Naive thymus-derived CD4-positive, alpha-beta T cell (primary cell): ENCODE results near the gene STON1. TPM values are rescaled to one million over a fixed set of nuclear protein-coding genes. Genes with fewer than 3 reads are reported as not detected.
"Not testable (repeated sequence)": the region's sequence is repeated elsewhere in the genome, so short reads cannot be mapped to it uniquely, and the experiment has no call there.

Experiments used
- ATAC-seq: fragments of 150-1000 bp; cut with Tn5 transposase; 2 replicates; pipeline ENCODE4 v1.10.0; 2021; ENCODE audit warnings: mild to moderate bottlenecking, moderate library complexity
- CTCF ChIA-PET: fragments of 350-600 bp; sonication (Branson Sonifier 250); formaldehyde crosslinking; loops from one replicate; lab custom pipeline; 2021; ENCODE audit warnings: antibody characterized with exemption; lab: Charles Lee
- POLR2A ChIA-PET: fragments of 350-600 bp; sonication (Branson Sonifier 250); formaldehyde crosslinking; loops from one replicate; lab custom pipeline; 2021; ENCODE audit warnings: antibody characterized with exemption, inconsistent platforms; lab: Charles Lee
- DNase-seq, 9 donors: peaks; one replicate each; pipeline versions ENCODE4 v3.0.0 to v3.0.0-alpha.2; 2020 to 2022; ENCODE audit warnings: mixed read lengths in 1 of 9
- H3K27ac ChIP-seq: one replicate; pipeline ENCODE4 v1.7.0; 2013; ENCODE audit warnings: mild to moderate bottlenecking, low read depth, low read length, moderate library complexity
- H3K27me3 ChIP-seq, 2 donors: one replicate each; pipeline ENCODE4 v1.7.0; 2013; ENCODE audit warnings: low read length in 2 of 2, mild to moderate bottlenecking in 2 of 2, moderate library complexity in 2 of 2; ENCODE audit not compliant: control insufficient read depth in 2 of 2, insufficient read depth in 2 of 2
- H3K36me3 ChIP-seq, 3 experiments: 1 replicate in 2 of 3; 2 replicates in 1 of 3; pipeline ENCODE4 v1.7.0; 2013; ENCODE audit warnings: low read length in 3 of 3, mild to moderate bottlenecking in 3 of 3, moderate library complexity in 1 of 3; ENCODE audit not compliant: insufficient read depth in 3 of 3, control insufficient read depth in 2 of 3
- H3K4me1 ChIP-seq, 2 donors: one replicate each; pipeline ENCODE4 v1.7.0; 2013; ENCODE audit warnings: low read length in 2 of 2, mild to moderate bottlenecking in 2 of 2, moderate library complexity in 1 of 2; ENCODE audit not compliant: control insufficient read depth in 2 of 2, insufficient read depth in 2 of 2
- H3K4me3 ChIP-seq: 2 replicates; pipeline ENCODE4 v1.7.0; 2013; ENCODE audit warnings: mild to moderate bottlenecking, low read length
- H3K9me3 ChIP-seq, 3 experiments: 1 replicate in 2 of 3; 2 replicates in 1 of 3; pipeline ENCODE4 v1.7.0; 2013; ENCODE audit warnings: low read length in 3 of 3; ENCODE audit not compliant: control insufficient read depth in 2 of 3
- H3K27ac Mint-ChIP-seq, 9 donors: one replicate each; pipeline ENCODE4 v1.8.0; 2020 to 2022; ENCODE audit warnings: mixed read lengths in 9 of 9, mild to moderate bottlenecking in 8 of 9, moderate library complexity in 5 of 9, inconsistent platforms in 2 of 9
- H3K27me3 Mint-ChIP-seq, 5 donors: one replicate each; pipeline ENCODE4 v1.8.0; 2021 to 2022; ENCODE audit warnings: mixed read lengths in 5 of 5, mild to moderate bottlenecking in 1 of 5
- H3K36me3 Mint-ChIP-seq, 5 donors: one replicate each; pipeline ENCODE4 v1.8.0; 2020 to 2022; ENCODE audit warnings: mixed read lengths in 5 of 5, mild to moderate bottlenecking in 3 of 5, inconsistent platforms in 1 of 5
- H3K4me1 Mint-ChIP-seq, 7 donors: one replicate each; pipeline ENCODE4 v1.8.0; 2020 to 2022; ENCODE audit warnings: mixed read lengths in 7 of 7, mild to moderate bottlenecking in 3 of 7, inconsistent platforms in 1 of 7
- H3K4me3 Mint-ChIP-seq, 10 donors: one replicate each; pipeline ENCODE4 v1.8.0; 2020 to 2022; ENCODE audit warnings: mild to moderate bottlenecking in 10 of 10, mixed read lengths in 10 of 10, moderate library complexity in 6 of 10, inconsistent platforms in 2 of 10
- H3K9me3 Mint-ChIP-seq, 11 donors: one replicate each; pipeline ENCODE4 v1.8.0; 2020 to 2022; ENCODE audit warnings: mixed read lengths in 11 of 11, mild to moderate bottlenecking in 4 of 11, inconsistent platforms in 1 of 11, moderate library complexity in 1 of 11
- intact Hi-C, 2 donors: fragments of 100-400 bp; cut with micrococcal nuclease; formaldehyde crosslinking; loops; one replicate each; pipeline ENCODE4 v1.15.1; 2023
- polyA plus RNA-seq, 2 donors: library from polyadenylated mRNA; unstranded; fragments of 300-500 nt; fragmentation: Illumina TruSeq; gene quantifications; one replicate each; pipeline ENCODE4 v1.2.3, GENCODE V29; 2021
- total RNA-seq, 6 experiments: library from RNA in 5 of 6; stranded (reverse) in 5 of 6; gene quantifications; 1 replicate in 5 of 6; 2 replicates in 1 of 6; pipeline ENCODE4 v1.2.3 and lab custom pipeline; 2021 to 2026

Gene STON1
- total and polyA plus RNA-seq, 7 experiments from 2014 or later, result 0.39 to 3.7 (median 1.9) TPM

GRCh38 chr2:48614581-48614980 lies 84.6 kb downstream of the STON1 start:
- H3K27ac ChIP-seq, CTCF ChIA-PET, H3K27me3 ChIP-seq, DNase-seq, POLR2A ChIA-PET, H3K4me1 ChIP-seq, H3K36me3 Mint-ChIP-seq, H3K9me3 Mint-ChIP-seq, H3K27ac Mint-ChIP-seq, H3K4me3 ChIP-seq, H3K9me3 ChIP-seq, H3K4me3 Mint-ChIP-seq, H3K36me3 ChIP-seq, H3K4me1 Mint-ChIP-seq, intact Hi-C loops, ATAC-seq: not testable (repeated sequence)
- H3K27me3 Mint-ChIP-seq, result peaks cover under 1 to 26% (median 12%) of the 10 kb centered on the region in 5 donors

- no peaks in the 10 kb centered on the region for H3K27me3 ChIP-seq
- H3K36me3 Mint-ChIP-seq, result no peaks in the 10 kb centered on the region
- no peak within 1 kb of the TSS for H3K4me3 ChIP-seq
- ATAC-seq (no peak), DNase-seq (no peak)
- no peak within 1 kb of the TSS for H3K27ac Mint-ChIP-seq
- H3K4me1 ChIP-seq, result no peaks in the 10 kb centered on the region
- H3K36me3 ChIP-seq, result no peaks in the 10 kb centered on the region
- ChIA-PET POLR2A (no interaction called here), CTCF (no interaction called here)
- H3K4me3 Mint-ChIP-seq, result no peak within 1 kb of the TSS
- intact Hi-C loops, result no loop called here
- H3K9me3 ChIP-seq, result no peaks in the 10 kb centered on the region
- H3K27ac ChIP-seq, result no peak within 1 kb of the TSS
- peaks cover 0 to 16% (median 8%) of the 10 kb centered on the region in 5 donors for H3K27me3 Mint-ChIP-seq
- H3K9me3 Mint-ChIP-seq, result peaks cover 0 to 7% (median 0%) of the 10 kb centered on the region in 11 donors
- no peaks in the 10 kb centered on the region for H3K4me1 Mint-ChIP-seq
Observed at GRCh38 chr2:48617618-48618017, 87.7 kb downstream of the STON1 start, which contains the start of gene GTF2A1L. Gene GTF2A1L (plus strand): TSS chr2:48617856. CDS start chr2:48617875, 19 bp downstream.

- ChIA-PET POLR2A (no interaction called here), CTCF (no interaction called here)
- Mint-ChIP-seq H3K9me3 (peaks cover 0 to 4% (median 0%) of the 10 kb centered on the region in 11 donors), H3K4me3 (no peak overlapping the region), H3K4me1 (no peaks in the 10 kb centered on the region), H3K27me3 (peaks cover 0 to 21% (median 4%) of the 10 kb centered on the region in 5 donors), H3K36me3 (no peaks in the 10 kb centered on the region), H3K27ac (no peak overlapping the region)
- H3K36me3 ChIP-seq, result no peaks in the 10 kb centered on the region
- DNase-seq (no peak), ATAC-seq (no peak)
- intact Hi-C loops, result no loop called here
- no peaks in the 10 kb centered on the region for H3K9me3 ChIP-seq
- H3K4me1 ChIP-seq, result no peaks in the 10 kb centered on the region
- no peaks in the 10 kb centered on the region for H3K27me3 ChIP-seq
- H3K4me3 ChIP-seq, result no peak overlapping the region
- H3K27ac ChIP-seq, result no peak overlapping the region
Observed at GRCh38 chr2:48619526-48619925, 89.6 kb downstream of the STON1 start.

GRCh38 chr2:48620604-48621003 lies 90.7 kb downstream of the STON1 start:
- Histone ChIP-seq H3K4me1 (no peaks in the 10 kb centered on the region), H3K27me3 (no peaks in the 10 kb centered on the region), H3K9me3 (no peaks in the 10 kb centered on the region), H3K4me3 (no peak overlapping the region), H3K36me3 (no peaks in the 10 kb centered on the region), H3K27ac (no peak overlapping the region)
- ATAC-seq (no peak), DNase-seq (no peak)
- Mint-ChIP-seq H3K9me3 (peaks cover 0 to 4% (median 0%) of the 10 kb centered on the region in 11 donors), H3K27me3 (peaks cover 0 to 21% (median 4%) of the 10 kb centered on the region in 5 donors), H3K4me1 (no peaks in the 10 kb centered on the region), H3K27ac (no peak overlapping the region), H3K36me3 (no peaks in the 10 kb centered on the region), H3K4me3 (no peak overlapping the region)
- CTCF ChIA-PET, result no interaction called here
- POLR2A ChIA-PET, result no interaction called here
- intact Hi-C loops, result no loop called here

GRCh38 chr2:48622691-48623090 lies 92.7 kb downstream of the STON1 start:
- H3K27me3 ChIP-seq, H3K36me3 Mint-ChIP-seq, H3K4me3 ChIP-seq, H3K27ac ChIP-seq, POLR2A ChIA-PET, H3K9me3 ChIP-seq, H3K4me1 ChIP-seq, H3K4me3 Mint-ChIP-seq, CTCF ChIA-PET, ATAC-seq, H3K27ac Mint-ChIP-seq, H3K4me1 Mint-ChIP-seq, H3K36me3 ChIP-seq, DNase-seq: not testable (repeated sequence)
- intact Hi-C loops, result loop anchor here in 1 of 2 donors (1.0 kb wide), 1 partner anchor 9 kb away; no protein-coding TSS in a partner anchor
- peaks cover 0 to 21% (median 0%) of the 10 kb centered on the region in 5 donors for H3K27me3 Mint-ChIP-seq
- H3K9me3 Mint-ChIP-seq, result peaks cover 0 to 14% (median 0%) of the 10 kb centered on the region in 11 donors

GRCh38 chr2:48624696-48625095 lies 94.7 kb downstream of the STON1 start:
- intact Hi-C loops, result no loop called here
- no peak overlapping the region for H3K4me3 Mint-ChIP-seq
- no peaks in the 10 kb centered on the region for H3K36me3 Mint-ChIP-seq
- H3K27ac ChIP-seq, result no peak overlapping the region
- no peak for DNase-seq
- no peak for ATAC-seq
- no peaks in the 10 kb centered on the region for H3K36me3 ChIP-seq
- H3K4me3 ChIP-seq, result no peak overlapping the region
- POLR2A ChIA-PET, result no interaction called here
- peaks cover 0 to 11% (median 1%) of the 10 kb centered on the region in 5 donors for H3K27me3 Mint-ChIP-seq
- CTCF ChIA-PET, result no interaction called here
- no peaks in the 10 kb centered on the region for H3K27me3 ChIP-seq
- no peak overlapping the region for H3K27ac Mint-ChIP-seq
- no peaks in the 10 kb centered on the region for H3K9me3 ChIP-seq
- H3K9me3 Mint-ChIP-seq, result peaks cover 0 to 17% (median 0%) of the 10 kb centered on the region in 11 donors
- no peaks in the 10 kb centered on the region for H3K4me1 ChIP-seq
- H3K4me1 Mint-ChIP-seq, result no peaks in the 10 kb centered on the region

GRCh38 chr2:48626047-48626446 lies 96.1 kb downstream of the STON1 start:
- ATAC-seq (no peak), DNase-seq (no peak)
- Mint-ChIP-seq H3K4me3 (no peak overlapping the region), H3K4me1 (no peaks in the 10 kb centered on the region), H3K36me3 (no peaks in the 10 kb centered on the region), H3K27ac (no peak overlapping the region), H3K9me3 (peaks cover 0 to 17% (median 0%) of the 10 kb centered on the region in 11 donors), H3K27me3 (peaks cover 0 to 16% (median 4%) of the 10 kb centered on the region in 5 donors)
- Histone ChIP-seq H3K27me3 (no peaks in the 10 kb centered on the region), H3K36me3 (no peaks in the 10 kb centered on the region), H3K4me1 (no peaks in the 10 kb centered on the region), H3K27ac (no peak overlapping the region), H3K9me3 (no peaks in the 10 kb centered on the region), H3K4me3 (no peak overlapping the region)
- ChIA-PET CTCF (no interaction called here), POLR2A (no interaction called here)
- intact Hi-C loops, result no loop called here
